ENCODE data around the gene TFDP1. TPM values are rescaled to one million over a fixed set of nuclear protein-coding genes. Genes with fewer than 3 reads are reported as not detected.

TFDP1 gene
- total RNA-seq, 1 experiment from 2014 or later, result 31.4 TPM

- Mint-ChIP-seq H3K9me3 (ENCODE audit: low read depth, unreplicated experiment) (no peaks in the 10 kb centered on the region), H3K4me1 (ENCODE audit: low read depth, unreplicated experiment) (no peaks in the 10 kb centered on the region), H3K4me3 (ENCODE audit: low read depth, unreplicated experiment) (no peak overlapping the region), H3K27ac (ENCODE audit: unreplicated experiment) (no peak overlapping the region), H3K36me3 (ENCODE audit: insufficient read depth, unreplicated experiment) (peaks cover 5% of the 10 kb centered on the region), H3K27me3 (ENCODE audit: unreplicated experiment) (no peaks in the 10 kb centered on the region)
- CTCF ChIA-PET, result no interaction called here
- intact Hi-C loops (cut with micrococcal nuclease; ENCODE audit: unreplicated experiment), result no loop called here
- TF ChIP-seq CTCF (IDR thresholded peaks at IDR 0.05; ENCODE audit: unreplicated experiment), result no peak
- no TSS peak for BruUV-seq (replicated peaks)
- DNase-seq, result no peak
Measured at GRCh38 chr13:113579686-113580085, 4.9 kb upstream of the TFDP1 start.

- no TSS peak for BruUV-seq (replicated peaks)
- H3K27ac Mint-ChIP-seq (ENCODE audit: unreplicated experiment), result no peak overlapping the region
- CTCF ChIA-PET, result no interaction called here
- no peaks in the 10 kb centered on the region for H3K27me3 Mint-ChIP-seq (ENCODE audit: unreplicated experiment)
- no peak for TF ChIP-seq CTCF (IDR thresholded peaks at IDR 0.05; ENCODE audit: unreplicated experiment)
- DNase-seq, result no peak
- H3K4me3 Mint-ChIP-seq (ENCODE audit: low read depth, unreplicated experiment), result no peak overlapping the region
- H3K9me3 Mint-ChIP-seq (ENCODE audit: low read depth, unreplicated experiment), result no peaks in the 10 kb centered on the region
- peaks cover 13% of the 10 kb centered on the region for H3K36me3 Mint-ChIP-seq (ENCODE audit: insufficient read depth, unreplicated experiment)
- intact Hi-C loops (cut with micrococcal nuclease; ENCODE audit: unreplicated experiment), result no loop called here
- H3K4me1 Mint-ChIP-seq (ENCODE audit: low read depth, unreplicated experiment), result no peaks in the 10 kb centered on the region
Measured at GRCh38 chr13:113581871-113582270, 2.7 kb upstream of the TFDP1 start.

- TF ChIP-seq CTCF (IDR thresholded peaks at IDR 0.05; ENCODE audit: unreplicated experiment), result no peak
- H3K4me3 Mint-ChIP-seq (ENCODE audit: low read depth, unreplicated experiment), result no peak overlapping the region
- DNase-seq, result no peak
- CTCF ChIA-PET, result no interaction called here
- H3K4me1 Mint-ChIP-seq (ENCODE audit: low read depth, unreplicated experiment), result no peaks in the 10 kb centered on the region
- H3K27me3 Mint-ChIP-seq (ENCODE audit: unreplicated experiment), result no peaks in the 10 kb centered on the region
- no TSS peak for BruUV-seq (replicated peaks)
- peaks cover 13% of the 10 kb centered on the region for H3K36me3 Mint-ChIP-seq (ENCODE audit: insufficient read depth, unreplicated experiment)
- no peaks in the 10 kb centered on the region for H3K9me3 Mint-ChIP-seq (ENCODE audit: low read depth, unreplicated experiment)
- intact Hi-C loops (cut with micrococcal nuclease; ENCODE audit: unreplicated experiment), result no loop called here
- no peak overlapping the region for H3K27ac Mint-ChIP-seq (ENCODE audit: unreplicated experiment)
Measured at GRCh38 chr13:113582841-113583631, 1.5 kb upstream of the TFDP1 start.

- Mint-ChIP-seq H3K36me3 (ENCODE audit: insufficient read depth, unreplicated experiment) (peaks cover 13% of the 10 kb centered on the region), H3K4me1 (ENCODE audit: low read depth, unreplicated experiment) (no peaks in the 10 kb centered on the region), H3K27ac (ENCODE audit: unreplicated experiment) (no peak overlapping the region), H3K4me3 (ENCODE audit: low read depth, unreplicated experiment) (peak overlapping the region; percentile 79), H3K27me3 (ENCODE audit: unreplicated experiment) (no peaks in the 10 kb centered on the region), H3K9me3 (ENCODE audit: low read depth, unreplicated experiment) (peaks cover 7% of the 10 kb centered on the region)
- CTCF ChIA-PET, result no interaction called here
- intact Hi-C loops (cut with micrococcal nuclease; ENCODE audit: unreplicated experiment), result no loop called here
- DNase-seq, result peak; percentile 0
- BruUV-seq (replicated peaks), result no TSS peak
- TF ChIP-seq CTCF (IDR thresholded peaks at IDR 0.05; ENCODE audit: unreplicated experiment), result no peak
Measured at GRCh38 chr13:113584870-113585671, 518 bp downstream of the TFDP1 start.

Data from Calu3 (cell line).